NCI-H2196 treated with DMSO at 0.1 percent for 48 hours (cell line): Measurements from ENCODE around the gene CPNE5.

Experiments used
- DNase-seq: peaks from one replicate; lab custom pipeline; 2025; ENCODE audit not compliant: unreplicated experiment; lab: John Stamatoyannopoulos, UW

CPNE5 gene

GRCh38 chr6:36838896-36839748 is at the start of gene CPNE5:
TSS of gene CPNE5 (minus strand) at chr6:36839444. CDS start at chr6:36839377, 67 bp downstream.
- no peak for DNase-seq

GRCh38 chr6:36888115-36888643 is 48.9 kb upstream of the CPNE5 start:
- DNase-seq: no peak

GRCh38 chr6:36886950-36887618 is 47.8 kb upstream of the CPNE5 start:
- DNase-seq: no peak

- DNase-seq: peak; percentile 92
Measured at GRCh38 chr6:36885461-36886401, 46.5 kb upstream of the CPNE5 start, which contains the start of gene C6orf89. TSS of gene C6orf89 (plus strand) at chr6:36885952. CDS start at chr6:36899445, 13,493 bp downstream.

- no peak for DNase-seq
Measured at GRCh38 chr6:36884610-36885009, 45.4 kb upstream of the CPNE5 start.

GRCh38 chr6:36875250-36875633 is 36.0 kb upstream of the CPNE5 start:
- no peak for DNase-seq

GRCh38 chr6:36874443-36875249 is 35.4 kb upstream of the CPNE5 start, which contains the start of gene PPIL1:
TSS of gene PPIL1 (minus strand) at chr6:36874803. CDS start at chr6:36874772, 31 bp downstream.
- peak; percentile 93 for DNase-seq

- peak; percentile 9 for DNase-seq
Measured at GRCh38 chr6:36873612-36874442, 34.6 kb upstream of the CPNE5 start.

GRCh38 chr6:36873115-36873514 is 33.9 kb upstream of the CPNE5 start:
- DNase-seq: no peak

- DNase-seq: no peak
Measured at GRCh38 chr6:36871686-36872085, 32.4 kb upstream of the CPNE5 start.

GRCh38 chr6:36867471-36868224 is 28.4 kb upstream of the CPNE5 start:
- DNase-seq: no peak

- no peak for DNase-seq
Measured at GRCh38 chr6:36865835-36866234, 26.6 kb upstream of the CPNE5 start.

- no peak for DNase-seq
Measured at GRCh38 chr6:36863670-36864540, 24.7 kb upstream of the CPNE5 start.

GRCh38 chr6:36862848-36863382 is 23.7 kb upstream of the CPNE5 start:
- DNase-seq: no peak

- DNase-seq: no peak
Measured at GRCh38 chr6:36862164-36862847, 23.1 kb upstream of the CPNE5 start.

- no peak for DNase-seq
Measured at GRCh38 chr6:36860126-36860525, 20.9 kb upstream of the CPNE5 start.
